ENCODE data around the gene DLEU7.

GRCh38 chr13:50812242-50812641, 31.2 kb downstream of the DLEU7 start:
- TF ChIP-seq CTCF (optimal IDR thresholded peaks at IDR 0.05 in 1 of 3, IDR thresholded peaks at IDR 0.05 in 1 of 3, conservative IDR thresholded peaks at IDR 0.05 in 1 of 3; ENCODE audit: extremely low read depth in 1 of 3, insufficient read depth in 2 of 3, low read length in 3 of 3) (no peak), EZH2 (IDR thresholded peaks at IDR 0.05; ENCODE audit: low read length) (no peak)
